Neural progenitor cell (in vitro differentiated cells): Measurements from ENCODE around the gene WSCD2. TPM values are rescaled to one million over a fixed set of nuclear protein-coding genes. Genes with fewer than 3 reads are reported as not detected.

Source experiments
- DNase-seq: peaks from one replicate; pipeline ENCODE4 v3.0.0-alpha.2; 2016; ENCODE audit warnings: low spot score
- H2AFZ ChIP-seq: fragments of 200-600 bp; sonication (generic); replicated peaks from 2 replicates; pipeline ENCODE4 v1.6.1; 2016; ENCODE audit warnings: antibody characterized with exemption
- H3F3A ChIP-seq: fragments of 200-600 bp; sonication (generic); 2 replicates; pipeline ENCODE4 v1.6.1; 2016; ENCODE audit warnings: antibody characterized with exemption, low read depth
- H3K27ac ChIP-seq: fragments of 200-600 bp; sonication (generic); 2 replicates; pipeline ENCODE4 v1.5.1; 2016; ENCODE audit warnings: mild to moderate bottlenecking
- H3K27me3 ChIP-seq: fragments of 200-600 bp; sonication (generic); 2 replicates; pipeline ENCODE4 v1.6.1; 2016; ENCODE audit warnings: mild to moderate bottlenecking, moderate library complexity
- H3K36me3 ChIP-seq: fragments of 200-600 bp; sonication (generic); 2 replicates; pipeline ENCODE4 v1.5.1; 2016
- H3K4me1 ChIP-seq: fragments of 200-600 bp; sonication (generic); 2 replicates; pipeline ENCODE4 v1.6.1; 2016; ENCODE audit warnings: mixed run types
- H3K4me2 ChIP-seq: fragments of 200-600 bp; sonication (generic); 2 replicates; pipeline ENCODE4 v1.6.1; 2016
- H3K4me3 ChIP-seq: fragments of 200-600 bp; sonication (generic); 2 replicates; pipeline ENCODE4 v1.5.1; 2016
- H3K79me2 ChIP-seq: fragments of 200-600 bp; sonication (generic); 2 replicates; pipeline ENCODE4 v1.6.1; 2016; ENCODE audit warnings: low read depth
- H3K9ac ChIP-seq: fragments of 200-600 bp; sonication (generic); 2 replicates; pipeline ENCODE4 v1.6.1; 2016
- H3K9me3 ChIP-seq: fragments of 200-600 bp; sonication (generic); 2 replicates; pipeline ENCODE4 v1.5.1; 2016; ENCODE audit warnings: low read depth
- H4K20me1 ChIP-seq: fragments of 200-600 bp; sonication (generic); 2 replicates; pipeline ENCODE4 v1.6.1; 2016; ENCODE audit warnings: low read depth
- H3K27ac Mint-ChIP-seq: 3 replicates; pipeline ENCODE4 v1.8.0; 2021; ENCODE audit warnings: mixed read lengths
- H3K27me3 Mint-ChIP-seq: 2 replicates; pipeline ENCODE4 v1.8.0; 2022; ENCODE audit warnings: low read depth, mild to moderate bottlenecking, inconsistent platforms, moderate library complexity, mixed read lengths; ENCODE audit not compliant: insufficient read depth
- H3K36me3 Mint-ChIP-seq: 3 replicates; pipeline ENCODE4 v1.8.0; 2021; ENCODE audit warnings: mixed read lengths
- H3K4me1 Mint-ChIP-seq: 3 replicates; pipeline ENCODE4 v1.8.0; 2021; ENCODE audit warnings: mixed read lengths
- H3K4me3 Mint-ChIP-seq: 3 replicates; pipeline ENCODE4 v1.8.0; 2021; ENCODE audit warnings: mild to moderate bottlenecking, moderate library complexity, mixed read lengths
- H3K9me3 Mint-ChIP-seq: 3 replicates; pipeline ENCODE4 v1.8.0; 2020; ENCODE audit warnings: mixed read lengths
- EZH2 ChIP-seq: fragments of 200-600 bp; sonication (generic); IDR thresholded peaks from 2 replicates; pipeline ENCODE4 v1.6.1; 2017; ENCODE audit warnings: antibody characterized with exemption, mild to moderate bottlenecking, moderate library complexity
- EZH2phosphoT487 ChIP-seq: fragments of 200-600 bp; sonication (generic); IDR thresholded peaks from 2 replicates; pipeline ENCODE4 v1.6.1; 2017; ENCODE audit warnings: antibody characterized with exemption
- total RNA-seq: library from RNA; depleted of rRNA; stranded (reverse); fragments of >200 nt; gene quantifications from 2 replicates; pipeline ENCODE4 v1.2.3, GENCODE V29; 2015; ENCODE audit warnings: low replicate concordance
- TF ChIP-seq, protein P1 (sequence below): fragments of 200-600 bp; sonication (generic); IDR thresholded peaks from 2 replicates; pipeline ENCODE4 v1.5.1; 2017; ENCODE audit warnings: antibody characterized with exemption, mild to moderate bottlenecking

Gene WSCD2
- total RNA-seq, 1 donor from 2014 or later, result 6.6 TPM

DNA sequence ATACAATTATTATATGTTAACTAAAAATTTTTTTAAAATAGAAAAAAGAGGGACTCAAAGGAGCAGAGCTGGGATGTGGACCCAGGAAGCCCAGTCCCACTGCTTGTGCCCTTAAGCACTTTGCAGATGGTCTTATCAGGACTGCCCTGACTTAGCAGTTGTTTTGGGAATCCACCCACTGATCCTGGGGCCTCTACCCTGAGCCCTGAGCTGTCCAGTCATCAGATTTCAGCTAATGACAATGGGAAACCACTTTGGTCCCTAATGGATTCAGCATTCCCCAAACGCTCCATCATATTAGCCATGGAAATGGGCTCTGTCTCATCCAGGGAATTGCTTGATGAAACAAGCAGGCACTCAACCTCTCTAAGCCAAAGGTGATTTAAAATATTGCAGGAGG lies 22.5 kb upstream of the WSCD2 start:
- Mint-ChIP-seq H3K27ac (no peak overlapping the region), H3K4me3 (no peak overlapping the region), H3K4me1 (peaks cover 9% of the 10 kb centered on the region), H3K9me3 (no peaks in the 10 kb centered on the region), H3K36me3 (no peaks in the 10 kb centered on the region), H3K27me3 (peaks cover 8% of the 10 kb centered on the region)
- no peaks in the 10 kb centered on the region for H3F3A ChIP-seq
- H2AFZ ChIP-seq, result no peak overlapping the region
- no peaks in the 10 kb centered on the region for H3K79me2 ChIP-seq
- H3K36me3 ChIP-seq, result no peaks in the 10 kb centered on the region
- peak; percentile 27 for DNase-seq
- H3K4me2 ChIP-seq, result no peak overlapping the region
- H3K4me3 ChIP-seq, result no peak overlapping the region
- peaks cover 3% of the 10 kb centered on the region for H3K4me1 ChIP-seq
- no peak for TF ChIP-seq EZH2
- TF ChIP-seq, protein P1, sequence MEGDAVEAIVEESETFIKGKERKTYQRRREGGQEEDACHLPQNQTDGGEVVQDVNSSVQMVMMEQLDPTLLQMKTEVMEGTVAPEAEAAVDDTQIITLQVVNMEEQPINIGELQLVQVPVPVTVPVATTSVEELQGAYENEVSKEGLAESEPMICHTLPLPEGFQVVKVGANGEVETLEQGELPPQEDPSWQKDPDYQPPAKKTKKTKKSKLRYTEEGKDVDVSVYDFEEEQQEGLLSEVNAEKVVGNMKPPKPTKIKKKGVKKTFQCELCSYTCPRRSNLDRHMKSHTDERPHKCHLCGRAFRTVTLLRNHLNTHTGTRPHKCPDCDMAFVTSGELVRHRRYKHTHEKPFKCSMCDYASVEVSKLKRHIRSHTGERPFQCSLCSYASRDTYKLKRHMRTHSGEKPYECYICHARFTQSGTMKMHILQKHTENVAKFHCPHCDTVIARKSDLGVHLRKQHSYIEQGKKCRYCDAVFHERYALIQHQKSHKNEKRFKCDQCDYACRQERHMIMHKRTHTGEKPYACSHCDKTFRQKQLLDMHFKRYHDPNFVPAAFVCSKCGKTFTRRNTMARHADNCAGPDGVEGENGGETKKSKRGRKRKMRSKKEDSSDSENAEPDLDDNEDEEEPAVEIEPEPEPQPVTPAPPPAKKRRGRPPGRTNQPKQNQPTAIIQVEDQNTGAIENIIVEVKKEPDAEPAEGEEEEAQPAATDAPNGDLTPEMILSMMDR, result no peak
- no peak overlapping the region for H3K27ac ChIP-seq
- H3K27me3 ChIP-seq, result no peaks in the 10 kb centered on the region
- H4K20me1 ChIP-seq, result no peaks in the 10 kb centered on the region
- no peak overlapping the region for H3K9ac ChIP-seq
- no peaks in the 10 kb centered on the region for H3K9me3 ChIP-seq

DNA sequence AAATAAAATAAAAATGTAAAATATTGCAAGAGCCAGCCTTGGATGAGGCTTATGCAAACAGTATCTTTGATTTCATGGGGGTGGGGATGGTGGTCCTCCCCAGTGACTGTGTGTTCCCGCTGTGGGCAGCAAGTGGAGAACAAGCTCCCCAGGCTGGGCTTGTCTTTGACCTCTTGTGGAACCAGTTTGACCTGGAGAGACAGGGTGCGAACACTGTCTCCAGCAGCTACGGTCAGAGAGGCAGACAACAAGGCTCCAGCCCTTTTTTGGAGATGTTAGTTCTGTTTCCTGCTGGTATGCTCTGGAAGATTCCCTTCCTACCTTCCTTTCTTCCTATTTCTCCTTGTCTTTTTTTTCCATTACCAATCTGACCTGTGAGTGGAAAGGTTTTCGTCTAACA lies 21.8 kb upstream of the WSCD2 start:
- TF ChIP-seq, protein P1, result no peak
- no peak for TF ChIP-seq EZH2phosphoT487
- TF ChIP-seq EZH2, result no peak
- H3K27ac Mint-ChIP-seq, result peak overlapping the region; percentile 65
- no peak overlapping the region for H3K27ac ChIP-seq
- H3K27me3 ChIP-seq, result no peaks in the 10 kb centered on the region
- peaks cover 8% of the 10 kb centered on the region for H3K27me3 Mint-ChIP-seq
- no peak overlapping the region for H3K4me3 ChIP-seq
- H3K9ac ChIP-seq, result no peak overlapping the region
- H3K4me1 ChIP-seq, result peaks cover 3% of the 10 kb centered on the region
- no peaks in the 10 kb centered on the region for H3K36me3 Mint-ChIP-seq
- no peak overlapping the region for H2AFZ ChIP-seq
- H3K79me2 ChIP-seq, result no peaks in the 10 kb centered on the region
- no peak overlapping the region for H3K4me3 Mint-ChIP-seq
- no peaks in the 10 kb centered on the region for H3K9me3 ChIP-seq
- no peaks in the 10 kb centered on the region for H3K9me3 Mint-ChIP-seq
- no peak overlapping the region for H3K4me2 ChIP-seq
- no peaks in the 10 kb centered on the region for H3F3A ChIP-seq
- H4K20me1 ChIP-seq, result no peaks in the 10 kb centered on the region
- no peak for DNase-seq
- H3K36me3 ChIP-seq, result no peaks in the 10 kb centered on the region
- peaks cover 6% of the 10 kb centered on the region for H3K4me1 Mint-ChIP-seq

DNA sequence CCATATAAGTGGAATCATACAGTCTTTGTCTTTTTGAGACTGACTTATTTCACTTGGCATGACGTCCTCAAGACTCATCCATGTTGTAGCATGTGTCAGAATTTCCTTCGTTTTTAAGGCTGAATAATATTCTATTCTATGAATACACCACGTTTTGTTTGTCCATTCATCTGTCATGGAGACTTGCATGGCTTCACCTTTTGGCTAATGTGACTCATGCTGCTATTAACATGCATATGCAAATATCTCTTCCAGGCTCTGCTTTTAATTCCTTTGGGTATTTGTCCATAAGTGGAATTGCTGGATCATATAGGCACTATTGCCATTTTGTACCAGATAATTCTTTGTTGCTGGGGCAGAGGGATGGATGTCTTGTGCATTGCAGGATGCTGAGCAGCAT lies 19.6 kb upstream of the WSCD2 start:
- DNase-seq, result no peak
- Histone ChIP-seq H3K4me2 (no peak overlapping the region), H3K9ac (no peak overlapping the region), H3K4me3 (no peak overlapping the region), H3F3A (peaks cover 11% of the 10 kb centered on the region), H2AFZ (no peak overlapping the region), H3K4me1 (peaks cover 14% of the 10 kb centered on the region), H3K27ac (no peak overlapping the region), H3K9me3 (no peaks in the 10 kb centered on the region), H4K20me1 (no peaks in the 10 kb centered on the region), H3K79me2 (no peaks in the 10 kb centered on the region), H3K36me3 (no peaks in the 10 kb centered on the region), H3K27me3 (no peaks in the 10 kb centered on the region)
- no peaks in the 10 kb centered on the region for H3K36me3 Mint-ChIP-seq
- TF ChIP-seq EZH2, result no peak
- TF ChIP-seq EZH2phosphoT487, result no peak
- TF ChIP-seq, protein P1, result no peak
- H3K9me3 Mint-ChIP-seq, result no peaks in the 10 kb centered on the region
- H3K27ac Mint-ChIP-seq, result no peak overlapping the region
- no peak overlapping the region for H3K4me3 Mint-ChIP-seq
- peaks cover 9% of the 10 kb centered on the region for H3K27me3 Mint-ChIP-seq
- peaks cover 28% of the 10 kb centered on the region for H3K4me1 Mint-ChIP-seq
